Adrenal gland (tissue), 12 donors: ENCODE results near the gene TMEM108. TPM values are rescaled to one million over a fixed set of nuclear protein-coding genes. Genes with fewer than 3 reads are reported as not detected.
A peak's percentile ranks its signal among the peaks of the same experiment; 100 is the strongest.

Source experiments
- DNase-seq, 7 donors: peaks; one replicate each; pipeline ENCODE4 v3.0.0-alpha.2; 2019 to 2020
- H3K27ac ChIP-seq, 5 donors: fragments of 200-600 bp; sonication (generic) in 4 of 5; 1 replicate in 3 of 5; 2 replicates in 2 of 5; pipeline versions ENCODE4 v1.5.1 to v1.8.0; 2016 to 2020; ENCODE audit warnings: mild to moderate bottlenecking in 1 of 5
- H3K27me3 ChIP-seq: fragments of 200-600 bp; 2 replicates; pipeline ENCODE4 v1.8.0; 2021
- H3K36me3 ChIP-seq, 2 donors: fragments of 200-600 bp; replicated peaks in 1 of 2; 1 replicate in 1 of 2; 2 replicates in 1 of 2; pipeline versions ENCODE4 v1.5.1 to v1.8.0; 2018 to 2022
- H3K4me1 ChIP-seq, 2 donors: fragments of 200-600 bp; replicated peaks in 1 of 2; 1 replicate in 1 of 2; 2 replicates in 1 of 2; pipeline versions ENCODE4 v1.5.1 to v1.8.0; 2018 to 2021
- H3K4me3 ChIP-seq, 4 donors: fragments of 200-600 bp; sonication (generic) in 3 of 4; one replicate each; pipeline ENCODE4 v1.5.1; 2016 to 2018
- H3K9me3 ChIP-seq, 3 donors: fragments of 200-600 bp; sonication (generic) in 1 of 3; replicated peaks in 1 of 3; 1 replicate in 2 of 3; 2 replicates in 1 of 3; pipeline versions ENCODE4 v1.5.1 to v1.8.0; 2016 to 2021
- POLR2A ChIP-seq, 2 donors: fragments of 450-650 bp; IDR thresholded peaks; one replicate each; pipeline ENCODE4 v1.6.1; 2017; ENCODE audit warnings: antibody characterized with exemption in 2 of 2, mild to moderate bottlenecking in 2 of 2, moderate library complexity in 1 of 2
- WGBS, 4 donors: extraction: QIAGEN DNeasy Blood & Tissue Kit in 2 of 4; methylation state at CpG; one replicate each; pipeline versions ENCODE4 v1.1.5 to v1.1.7; 2013 to 2017; 5-methylcytosine and 5-hydroxymethylcytosine counted together
- intact Hi-C, 2 donors: fragments of 100-400 bp; cut with DNase I; formaldehyde crosslinking; loops; one replicate each; pipeline versions ENCODE4 v1.14.1 to v1.15.0; 2022 to 2023
- polyA plus RNA-seq, 3 donors: library from polyadenylated mRNA; stranded (reverse); fragments of 200-250 nt in 2 of 3; fragments of 350-450 nt in 1 of 3; fragmentation: Illumina TruSeq in 1 of 3; extraction: RNeasy Lipid Tissue Mini Kit (QIAGEN cat#74804) in 1 of 3; gene quantifications; one replicate each; pipeline ENCODE4 v1.2.3, GENCODE V29; 2013 to 2014
- total RNA-seq, 9 donors: library from RNA; depleted of rRNA in 4 of 9; stranded (reverse); fragments of >200 nt in 4 of 9; fragments of 120-200 nt in 1 of 9; fragmentation: NEBNext Ultra II Directional in 1 of 9; extraction: Animal tissue kit (Norgen Biotek cat#: 25700) in 1 of 9; gene quantifications; one replicate each; pipeline versions ENCODE4 v1.1.0 to v1.2.4, GENCODE V29; 2013 to 2023
- TF ChIP-seq, protein P1 (sequence below), 6 experiments: fragments of 450-650 bp in 4 of 6; fragments of 200-600 bp in 2 of 6; sonication (generic) in 1 of 6; IDR thresholded peaks; 1 replicate in 5 of 6; 2 replicates in 1 of 6; pipeline versions ENCODE4 v1.5.1 to v1.8.0; 2016 to 2021; ENCODE audit warnings: antibody characterized with exemption in 6 of 6, mild to moderate bottlenecking in 2 of 6, moderate library complexity in 1 of 6
- donor health status: healthy with polysubstance abuse.
- donor health status: Bipolar disorder and iron deficiency.
- donor health status: DM: yes; HTN: yes; CAD: no.
- donor health status: DM: no; HTN: no; CAD: no.
- donor health status: DM: no; HTN: no; CAD: no.
- donor health status: DM: yes; HTN: yes; CAD: no.

The TMEM108 gene
- total and polyA plus RNA-seq, 12 donors = 0.67 to 38.0 (median 14.8) TPM

DNA sequence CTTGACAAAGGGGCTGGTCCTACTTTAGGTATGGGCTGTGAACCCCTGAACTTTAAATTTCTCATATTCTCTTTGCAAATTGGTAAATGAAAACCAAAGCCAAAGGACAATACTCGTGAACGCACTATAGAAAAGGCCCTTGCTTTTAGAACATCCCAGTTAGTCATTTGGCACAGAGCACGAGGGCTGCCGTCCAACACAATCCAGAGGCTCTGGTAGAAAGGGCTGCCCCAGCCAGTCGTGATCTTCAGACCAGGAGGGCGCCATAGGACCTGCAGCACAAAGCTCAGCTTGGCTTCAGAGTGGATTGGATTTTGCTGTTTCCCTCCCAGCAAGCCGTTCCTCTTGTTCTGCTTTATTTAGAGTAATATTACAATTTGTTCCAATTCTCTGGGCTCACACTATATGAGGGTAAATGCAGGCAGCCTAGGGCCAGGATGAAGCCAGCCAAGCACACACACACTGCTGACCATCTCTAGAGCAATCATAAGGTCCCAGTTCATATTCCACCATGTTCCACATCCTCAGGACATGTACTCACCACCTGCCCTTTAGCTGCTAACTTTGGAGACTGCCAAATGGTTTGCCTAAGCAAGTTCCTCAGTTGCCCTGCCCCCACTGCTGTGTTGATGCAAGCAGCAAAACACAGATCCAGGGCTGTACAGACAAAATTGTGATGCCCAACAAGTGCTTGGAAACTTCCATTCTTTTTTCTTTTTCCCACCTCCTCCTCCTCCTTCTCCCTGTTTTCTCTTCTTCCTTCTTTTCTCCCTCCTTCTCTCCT is 355.7 kb downstream of the TMEM108 start:
- Histone ChIP-seq H3K4me3 (no peak overlapping the region), H3K27me3 (no peaks in the 10 kb centered on the region), H3K4me1 (peaks cover 0 to 7% of the 10 kb centered on the region in 2 donors), H3K9me3 (no peaks in the 10 kb centered on the region), H3K36me3 (peaks cover 0 to 3% of the 10 kb centered on the region in 2 donors), H3K27ac (no peak overlapping the region)
- 57 to 78% (median 65%) methylated on average over 7 of the region's 7 CpGs for WGBS, 4 donors
- no peak for DNase-seq
- intact Hi-C loops = no loop called here
- TF ChIP-seq, protein P1, sequence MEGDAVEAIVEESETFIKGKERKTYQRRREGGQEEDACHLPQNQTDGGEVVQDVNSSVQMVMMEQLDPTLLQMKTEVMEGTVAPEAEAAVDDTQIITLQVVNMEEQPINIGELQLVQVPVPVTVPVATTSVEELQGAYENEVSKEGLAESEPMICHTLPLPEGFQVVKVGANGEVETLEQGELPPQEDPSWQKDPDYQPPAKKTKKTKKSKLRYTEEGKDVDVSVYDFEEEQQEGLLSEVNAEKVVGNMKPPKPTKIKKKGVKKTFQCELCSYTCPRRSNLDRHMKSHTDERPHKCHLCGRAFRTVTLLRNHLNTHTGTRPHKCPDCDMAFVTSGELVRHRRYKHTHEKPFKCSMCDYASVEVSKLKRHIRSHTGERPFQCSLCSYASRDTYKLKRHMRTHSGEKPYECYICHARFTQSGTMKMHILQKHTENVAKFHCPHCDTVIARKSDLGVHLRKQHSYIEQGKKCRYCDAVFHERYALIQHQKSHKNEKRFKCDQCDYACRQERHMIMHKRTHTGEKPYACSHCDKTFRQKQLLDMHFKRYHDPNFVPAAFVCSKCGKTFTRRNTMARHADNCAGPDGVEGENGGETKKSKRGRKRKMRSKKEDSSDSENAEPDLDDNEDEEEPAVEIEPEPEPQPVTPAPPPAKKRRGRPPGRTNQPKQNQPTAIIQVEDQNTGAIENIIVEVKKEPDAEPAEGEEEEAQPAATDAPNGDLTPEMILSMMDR (IDR thresholded peaks at IDR 0.05) = no peak
- TF ChIP-seq POLR2A (IDR thresholded peaks at IDR 0.05) = no peak

DNA sequence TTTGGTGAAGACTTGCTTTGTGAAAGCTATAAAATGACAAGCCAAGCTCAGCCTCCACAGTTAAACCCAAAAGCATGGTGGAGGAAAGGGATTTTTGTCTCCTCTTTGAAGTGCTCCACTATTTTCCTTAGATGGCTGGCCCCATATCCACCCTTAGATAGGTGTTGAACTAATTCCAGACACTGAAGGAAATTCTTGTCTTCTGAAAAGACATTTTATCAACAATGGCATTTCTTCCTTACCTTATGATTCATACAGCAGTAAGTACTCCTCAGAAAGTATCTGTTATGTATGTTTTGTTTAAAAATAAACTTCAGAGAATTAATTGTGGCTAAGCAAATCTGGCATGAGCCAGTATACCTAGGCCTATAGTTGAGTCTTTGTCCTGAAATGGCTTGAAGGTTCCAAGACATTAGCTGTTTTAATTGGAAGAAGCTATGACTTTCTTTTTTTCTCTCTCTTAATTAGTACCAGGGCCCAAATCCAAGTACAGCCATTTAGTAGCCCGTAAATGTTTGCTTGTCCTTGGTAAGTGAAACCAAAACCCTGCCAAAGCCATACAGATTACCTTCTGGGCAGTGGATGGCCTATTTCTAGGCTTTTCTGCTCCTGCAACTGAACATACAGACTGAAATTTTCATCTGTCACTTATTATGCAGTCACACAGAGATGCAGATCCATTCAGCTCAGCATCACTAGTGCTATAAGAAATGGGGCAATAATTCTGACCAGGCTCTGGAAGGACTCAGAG is 356.5 kb downstream of the TMEM108 start:
- TF ChIP-seq POLR2A (IDR thresholded peaks at IDR 0.05) = no peak
- TF ChIP-seq, protein P1 (IDR thresholded peaks at IDR 0.05) = no peak
- no peak for DNase-seq
- no peaks in the 10 kb centered on the region for H3K27me3 ChIP-seq
- 45 to 55% (median 48%) methylated on average over 1 of the region's 1 CpG for WGBS, 4 donors
- intact Hi-C loops = no loop called here
- H3K9me3 ChIP-seq = no peaks in the 10 kb centered on the region
- no peak overlapping the region for H3K4me3 ChIP-seq
- H3K27ac ChIP-seq = peak overlapping the region in 2 of 5 donors; percentile 21 to 26
- peaks cover 0 to 7% of the 10 kb centered on the region in 2 donors for H3K4me1 ChIP-seq
- H3K36me3 ChIP-seq = peaks cover 0 to 3% of the 10 kb centered on the region in 2 donors

DNA sequence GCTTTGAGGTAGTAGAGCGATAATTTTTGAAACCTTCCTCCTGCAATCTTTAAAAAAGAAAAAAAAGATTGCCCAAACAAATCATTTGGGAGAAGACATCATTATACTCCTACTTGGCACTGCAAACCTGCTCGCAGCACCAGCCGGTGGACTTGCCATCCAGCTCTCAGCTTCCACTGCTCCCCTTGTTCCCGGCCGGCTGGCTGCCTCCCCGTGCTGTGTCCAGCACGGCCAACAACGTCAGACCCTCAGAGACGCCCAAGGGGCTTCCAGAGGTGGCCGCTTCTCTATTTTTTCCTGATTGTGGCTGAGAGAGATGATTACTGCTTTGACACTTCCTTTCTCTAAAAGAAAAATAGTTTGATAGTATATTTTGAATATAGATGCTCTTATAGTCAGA is 358.7 kb downstream of the TMEM108 start:
- intact Hi-C loops = no loop called here
- peaks cover 0 to 3% of the 10 kb centered on the region in 2 donors for H3K36me3 ChIP-seq
- no peak overlapping the region for H3K27ac ChIP-seq
- no peak for TF ChIP-seq POLR2A (IDR thresholded peaks at IDR 0.05)
- TF ChIP-seq, protein P1 (IDR thresholded peaks at IDR 0.05) = no peak
- no peak overlapping the region for H3K4me3 ChIP-seq
- H3K9me3 ChIP-seq = no peaks in the 10 kb centered on the region
- WGBS, 4 donors = 88 to 92% (median 89%) methylated on average over 10 of the region's 10 CpGs
- no peak for DNase-seq
- no peaks in the 10 kb centered on the region for H3K27me3 ChIP-seq
- H3K4me1 ChIP-seq = peaks cover 0 to 7% of the 10 kb centered on the region in 2 donors

DNA sequence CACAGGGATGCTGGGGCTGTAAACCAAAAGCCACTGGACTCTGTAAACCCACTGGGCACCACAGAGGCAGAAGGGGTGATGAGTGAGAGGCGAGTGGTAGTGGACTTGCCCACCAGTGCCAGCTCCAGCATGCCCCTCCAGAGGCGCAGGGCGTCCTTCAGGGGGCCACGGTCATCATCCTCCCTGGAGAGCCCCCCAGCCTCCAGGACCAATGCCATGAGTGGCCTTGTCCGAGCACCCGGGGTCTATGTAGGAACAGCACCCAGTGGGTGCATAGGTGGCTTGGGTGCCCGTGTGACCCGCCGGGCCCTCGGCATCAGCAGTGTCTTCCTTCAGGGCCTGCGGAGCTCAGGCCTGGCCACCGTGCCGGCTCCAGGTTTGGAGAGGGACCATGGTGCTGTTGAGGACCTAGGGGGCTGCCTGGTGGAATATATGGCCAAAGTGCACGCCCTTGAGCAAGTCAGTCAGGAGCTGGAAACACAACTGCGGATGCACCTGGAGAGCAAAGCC is 361.9 kb downstream of the TMEM108 start, which contains the start of gene BFSP2:
Gene BFSP2, plus strand, starts transcription at position 51 of the 510 bp plus-strand sequence. Its CDS starts 28 bp downstream, at position 79.
- H3K9me3 ChIP-seq = no peaks in the 10 kb centered on the region
- no peak within 1 kb of the TSS for H3K27ac ChIP-seq
- peaks cover 0 to 3% of the 10 kb centered on the region in 2 donors for H3K36me3 ChIP-seq
- H3K4me1 ChIP-seq = no peaks in the 10 kb centered on the region
- H3K27me3 ChIP-seq = no peaks in the 10 kb centered on the region
- H3K4me3 ChIP-seq = no peak within 1 kb of the TSS
- TF ChIP-seq, protein P1 (IDR thresholded peaks at IDR 0.05) = no peak
- TF ChIP-seq POLR2A (IDR thresholded peaks at IDR 0.05) = no peak
- DNase-seq = no peak
- 93 to 96% (median 95%) methylated on average over 4 to 15 of the region's 15 CpGs for WGBS, 4 donors
- intact Hi-C loops = no loop called here
